Testis (tissue), 3 donors: Measurements from ENCODE around the gene VMAC. TPM values are rescaled to one million over a fixed set of nuclear protein-coding genes. Genes with fewer than 3 reads are reported as not detected.

Source experiments
- DNase-seq: peaks from one replicate; pipeline ENCODE4 v3.0.0-alpha.2; 2019
- H3K27ac ChIP-seq, 2 donors: fragments of 200-600 bp; sonication (generic); one replicate each; pipeline ENCODE4 v1.5.1; 2019
- H3K27me3 ChIP-seq: fragments of 200-600 bp; sonication (generic); one replicate; pipeline ENCODE4 v1.5.1; 2019
- H3K36me3 ChIP-seq: fragments of 200-600 bp; sonication (generic); one replicate; pipeline ENCODE4 v1.5.1; 2017; ENCODE audit warnings: low read depth; ENCODE audit errors: missing control alignments
- H3K4me1 ChIP-seq: fragments of 200-600 bp; sonication (generic); one replicate; pipeline ENCODE4 v1.5.1; 2019
- H3K4me3 ChIP-seq, 2 donors: fragments of 200-600 bp; sonication (generic); one replicate each; pipeline ENCODE4 v1.5.1; 2017 to 2019
- H3K9me3 ChIP-seq: fragments of 200-600 bp; sonication (generic); one replicate; pipeline ENCODE4 v1.5.1; 2017
- POLR2A ChIP-seq: fragments of 450-650 bp; IDR thresholded peaks from one replicate; pipeline ENCODE4 v1.6.1; 2017; ENCODE audit warnings: antibody characterized with exemption, mild to moderate bottlenecking, moderate library complexity
- WGBS, 2 donors: methylation state at CpG; one replicate each; pipeline ENCODE4 v1.1.5; 2018; 5-methylcytosine and 5-hydroxymethylcytosine counted together
- intact Hi-C: fragments of 100-400 bp; cut with DNase I; formaldehyde crosslinking; loops from one replicate; pipeline ENCODE4 v1.15.1; 2023; ENCODE audit warnings: low total_unique reads
- polyA plus RNA-seq: library from polyadenylated mRNA; stranded (reverse); fragments of 350-450 nt; fragmentation: Illumina TruSeq; extraction: RNeasy Lipid Tissue Mini Kit (QIAGEN cat#74804); gene quantifications from one replicate; pipeline ENCODE4 v1.2.3, GENCODE V29; 2014; ENCODE audit warnings: low read depth, low replicate concordance; ENCODE audit not compliant: insufficient read depth
- total RNA-seq, 2 donors: library from RNA; depleted of rRNA; stranded (reverse); fragments of >200 nt; gene quantifications; one replicate each; pipeline ENCODE4 v1.2.3, GENCODE V29; 2016
- TF ChIP-seq, protein P1 (sequence below), 3 experiments: fragments of 450-650 bp in 2 of 3; fragments of 200-600 bp in 1 of 3; sonication (generic) in 1 of 3; IDR thresholded peaks; one replicate each; pipeline ENCODE4 v1.5.1; 2016 to 2019; ENCODE audit warnings: antibody characterized with exemption in 3 of 3, mild to moderate bottlenecking in 2 of 3, moderate library complexity in 1 of 3

Gene VMAC
- total and polyA plus RNA-seq, 3 donors from 2014 or later = 3.4 to 7.7 (median 7.4) TPM

- TF ChIP-seq POLR2A = no peak
- TF ChIP-seq, protein P1, sequence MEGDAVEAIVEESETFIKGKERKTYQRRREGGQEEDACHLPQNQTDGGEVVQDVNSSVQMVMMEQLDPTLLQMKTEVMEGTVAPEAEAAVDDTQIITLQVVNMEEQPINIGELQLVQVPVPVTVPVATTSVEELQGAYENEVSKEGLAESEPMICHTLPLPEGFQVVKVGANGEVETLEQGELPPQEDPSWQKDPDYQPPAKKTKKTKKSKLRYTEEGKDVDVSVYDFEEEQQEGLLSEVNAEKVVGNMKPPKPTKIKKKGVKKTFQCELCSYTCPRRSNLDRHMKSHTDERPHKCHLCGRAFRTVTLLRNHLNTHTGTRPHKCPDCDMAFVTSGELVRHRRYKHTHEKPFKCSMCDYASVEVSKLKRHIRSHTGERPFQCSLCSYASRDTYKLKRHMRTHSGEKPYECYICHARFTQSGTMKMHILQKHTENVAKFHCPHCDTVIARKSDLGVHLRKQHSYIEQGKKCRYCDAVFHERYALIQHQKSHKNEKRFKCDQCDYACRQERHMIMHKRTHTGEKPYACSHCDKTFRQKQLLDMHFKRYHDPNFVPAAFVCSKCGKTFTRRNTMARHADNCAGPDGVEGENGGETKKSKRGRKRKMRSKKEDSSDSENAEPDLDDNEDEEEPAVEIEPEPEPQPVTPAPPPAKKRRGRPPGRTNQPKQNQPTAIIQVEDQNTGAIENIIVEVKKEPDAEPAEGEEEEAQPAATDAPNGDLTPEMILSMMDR (IDR thresholded peaks at IDR 0.05) = no peak
- peaks cover 52% of the 10 kb centered on the region for H3K4me1 ChIP-seq
- WGBS, 2 donors = 88 to 91% methylated on average over 13 of the region's 13 CpGs
- no peak overlapping the region for H3K4me3 ChIP-seq
- DNase-seq = no peak
- no peaks in the 10 kb centered on the region for H3K36me3 ChIP-seq
- intact Hi-C loops = no loop called here
- H3K27me3 ChIP-seq = no peaks in the 10 kb centered on the region
- H3K27ac ChIP-seq = no peak overlapping the region
- H3K9me3 ChIP-seq = no peaks in the 10 kb centered on the region
These were observed 45.2 kb downstream of the VMAC start for GRCh38 chr19:5949792-5950305.

GRCh38 chr19:5950741-5951140 lies 46.1 kb downstream of the VMAC start:
- TF ChIP-seq, protein P1 (IDR thresholded peaks at IDR 0.05) = no peak
- TF ChIP-seq POLR2A = no peak
- Histone ChIP-seq H3K9me3 (no peaks in the 10 kb centered on the region), H3K27ac (no peak overlapping the region), H3K36me3 (no peaks in the 10 kb centered on the region), H3K4me1 (peaks cover 58% of the 10 kb centered on the region), H3K27me3 (no peaks in the 10 kb centered on the region), H3K4me3 (no peak overlapping the region)
- WGBS, 2 donors = 67 to 85% methylated on average over 3 of the region's 3 CpGs
- intact Hi-C loops = no loop called here
- no peak for DNase-seq

- Histone ChIP-seq H3K27ac (no peak overlapping the region), H3K4me3 (no peak overlapping the region), H3K4me1 (peaks cover 56% of the 10 kb centered on the region)
These were observed 46.7 kb downstream of the VMAC start for GRCh38 chr19:5951338-5951861.

DNA sequence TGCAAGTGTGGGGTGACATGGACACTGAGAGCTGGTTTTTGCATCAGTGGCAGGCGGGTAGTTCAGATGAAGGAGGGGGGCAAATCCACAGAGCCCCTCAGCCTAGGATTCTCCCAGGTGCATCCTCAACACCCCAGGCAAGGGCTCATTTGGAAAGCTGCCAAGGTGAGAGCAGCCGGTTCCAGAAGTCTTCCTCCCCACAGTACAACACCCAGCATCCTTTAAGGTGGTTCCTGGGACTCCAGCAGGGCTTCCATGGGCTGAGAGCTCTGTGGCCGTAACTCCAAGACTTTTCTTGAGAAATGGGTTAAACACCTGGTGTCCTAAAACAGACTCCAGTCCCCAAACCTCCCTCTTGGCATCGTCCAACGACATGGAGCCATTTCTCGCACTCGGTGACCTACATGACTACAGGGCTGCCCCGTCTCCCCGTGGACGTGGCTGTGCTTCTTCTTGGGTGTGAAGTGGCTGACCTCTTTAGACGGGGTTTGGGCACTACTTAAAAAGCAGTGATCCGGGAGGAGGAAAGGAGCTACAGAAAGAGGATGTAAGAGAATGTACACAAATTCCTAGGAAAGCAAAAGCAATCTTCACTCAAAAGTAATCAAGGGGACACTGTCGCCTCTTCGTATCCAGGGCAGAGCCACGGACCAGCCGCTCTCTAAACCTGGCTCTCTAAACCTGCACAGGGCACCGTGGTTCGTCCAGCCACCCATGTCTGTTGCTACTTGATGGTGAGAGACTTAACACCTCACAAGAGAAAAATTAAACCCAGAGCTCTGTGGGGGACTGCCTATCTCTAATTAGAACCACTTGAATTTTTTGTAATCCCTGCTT lies 47.7 kb downstream of the VMAC start:
- no peaks in the 10 kb centered on the region for H3K9me3 ChIP-seq
- intact Hi-C loops = no loop called here
- H3K4me1 ChIP-seq = peaks cover 46% of the 10 kb centered on the region
- no peak overlapping the region for H3K4me3 ChIP-seq
- DNase-seq = no peak
- 79 to 85% methylated on average over 16 to 18 of the region's 18 CpGs for WGBS, 2 donors
- H3K36me3 ChIP-seq = no peaks in the 10 kb centered on the region
- no peak overlapping the region for H3K27ac ChIP-seq
- H3K27me3 ChIP-seq = no peaks in the 10 kb centered on the region
- no peak for TF ChIP-seq POLR2A
- TF ChIP-seq, protein P1 (IDR thresholded peaks at IDR 0.05) = no peak

More at GRCh38 chr19:5951338-5951861, 46.7 kb downstream of the VMAC start:
- DNase-seq = peak; percentile 23
- Histone ChIP-seq H3K27me3 (no peaks in the 10 kb centered on the region), H3K36me3 (no peaks in the 10 kb centered on the region), H3K9me3 (no peaks in the 10 kb centered on the region)
- TF ChIP-seq, protein P1 (IDR thresholded peaks at IDR 0.05) = no peak
- no peak for TF ChIP-seq POLR2A
- intact Hi-C loops = no loop called here
- WGBS, 2 donors = 61 to 74% methylated on average over 19 of the region's 19 CpGs
